Hippocampal formation (tissue), 2 donors: ENCODE measurements around the gene TOP2A.

Source experiments
- DNase-seq, 2 donors: peaks; one replicate each; lab custom pipeline; 2025; lab: John Stamatoyannopoulos, UW

Gene TOP2A

DNA sequence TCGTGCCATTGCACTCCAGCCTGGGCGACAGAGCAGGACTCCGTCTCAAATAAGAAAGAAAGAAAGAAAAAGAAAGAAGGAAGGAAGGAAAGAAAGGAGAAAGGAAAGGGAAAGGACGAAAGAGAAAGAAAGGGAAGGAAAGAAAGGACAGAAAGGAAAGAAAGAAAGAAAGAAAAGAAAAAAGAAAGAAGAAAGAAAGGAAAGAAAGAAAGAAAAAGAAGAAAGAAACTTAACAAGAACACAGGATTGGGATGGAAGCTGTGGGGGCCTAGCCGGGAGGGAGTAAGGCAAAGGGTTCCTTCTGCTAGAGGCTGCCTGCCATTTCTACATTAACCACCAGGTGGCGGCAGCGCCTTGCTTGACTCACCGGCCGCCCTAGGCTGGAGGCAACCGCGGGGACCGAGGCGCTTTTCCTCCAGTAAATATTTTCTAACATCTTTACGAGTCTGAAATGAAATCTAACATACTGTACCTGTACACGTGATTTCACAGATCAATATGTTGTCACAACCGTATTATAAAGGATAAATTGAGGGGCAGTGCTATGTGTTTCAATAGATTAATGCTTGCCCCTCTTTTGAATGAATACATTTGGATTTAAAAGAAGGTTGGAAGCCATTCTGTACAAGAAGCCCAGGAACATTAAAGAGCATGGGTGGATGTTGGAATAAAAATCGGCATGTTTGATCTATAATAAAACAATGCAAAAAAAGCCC, 59.2 kb downstream of the TOP2A start:
- DNase-seq, result peak; percentile 62 to 70

- no peak for DNase-seq
Measured at GRCh38 chr17:40356990-40357881, 60.5 kb downstream of the TOP2A start.

GRCh38 chr17:40355804-40356758, 61.6 kb downstream of the TOP2A start:
- no peak for DNase-seq

DNA sequence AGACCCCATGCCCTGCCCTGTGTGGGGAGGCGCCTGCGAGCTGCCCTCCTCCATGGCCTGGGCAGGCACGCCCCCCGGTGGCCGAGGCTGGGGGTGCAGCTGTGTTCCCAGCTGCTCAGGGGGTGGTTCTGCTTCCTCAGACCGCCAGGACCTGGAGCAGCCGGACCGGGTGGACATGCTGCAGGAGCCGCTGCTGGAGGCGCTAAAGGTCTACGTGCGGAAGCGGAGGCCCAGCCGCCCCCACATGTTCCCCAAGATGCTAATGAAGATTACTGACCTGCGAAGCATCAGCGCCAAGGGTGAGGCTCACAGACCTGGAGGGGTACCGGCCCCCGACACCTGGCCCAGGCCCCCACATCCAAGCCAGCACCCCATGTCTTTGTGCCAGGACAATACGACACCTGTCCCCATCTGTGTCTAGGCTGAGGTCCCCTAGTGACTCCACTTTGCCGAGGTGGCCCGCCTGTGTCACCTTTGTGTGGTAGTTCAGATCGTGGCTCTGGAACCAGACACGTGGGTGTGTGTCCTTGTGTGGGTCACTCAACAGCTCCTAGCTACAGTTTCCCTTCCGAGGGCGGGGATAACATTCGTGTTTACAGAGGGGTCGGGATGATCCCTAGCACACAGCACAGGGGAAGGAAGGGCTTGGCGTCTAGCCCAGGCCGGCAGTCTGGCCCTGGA, 62.4 kb downstream of the TOP2A start:
- peak in 1 of 2 donors; percentile 60 for DNase-seq

GRCh38 chr17:40354221-40355122, 63.2 kb downstream of the TOP2A start:
- DNase-seq, result no peak

GRCh38 chr17:40352779-40353394, 64.8 kb downstream of the TOP2A start:
- DNase-seq, result no peak

GRCh38 chr17:40352237-40352778, 65.4 kb downstream of the TOP2A start:
- no peak for DNase-seq

DNA sequence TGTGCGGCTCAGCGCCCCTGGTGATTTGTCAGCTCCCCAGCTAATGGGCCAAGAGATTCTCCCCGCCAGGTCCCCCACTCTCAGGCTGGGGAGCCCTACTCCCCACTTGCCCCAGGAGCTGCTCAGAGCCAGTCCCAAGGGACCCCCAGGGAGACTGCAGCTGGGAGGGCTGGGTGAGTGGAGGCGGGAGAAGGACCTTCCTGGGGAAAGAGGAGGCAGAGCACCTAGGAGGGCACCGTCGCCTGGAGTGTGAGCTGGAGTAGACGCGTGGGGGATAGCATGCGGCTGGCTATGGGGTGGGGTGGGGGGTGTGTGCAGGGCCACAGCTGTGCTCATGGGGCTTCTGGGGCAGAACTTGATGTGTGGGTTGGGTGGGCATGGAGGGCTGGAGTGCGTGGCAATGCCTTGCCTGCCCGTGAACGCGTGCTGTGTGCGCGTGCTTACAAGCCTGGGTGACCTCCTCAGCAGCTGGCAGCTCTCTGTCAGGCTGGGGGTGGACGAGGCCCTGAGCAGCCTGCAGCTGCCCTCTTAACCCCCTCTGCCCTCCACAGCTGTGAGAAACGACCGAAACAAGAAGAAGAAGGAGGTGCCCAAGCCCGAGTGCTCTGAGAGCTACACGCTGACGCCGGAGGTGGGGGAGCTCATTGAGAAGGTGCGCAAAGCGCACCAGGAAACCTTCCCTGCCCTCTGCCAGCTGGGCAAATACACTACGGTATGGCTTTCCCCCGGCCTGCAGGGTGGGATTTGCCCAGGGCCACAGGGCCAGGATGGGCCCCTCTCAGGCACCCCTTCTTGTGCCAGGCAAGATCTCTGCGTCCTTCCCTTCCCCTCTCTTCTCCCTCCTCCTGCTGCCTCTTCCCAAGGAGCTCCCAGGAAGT, 66.1 kb downstream of the TOP2A start:
- DNase-seq, result no peak

DNA sequence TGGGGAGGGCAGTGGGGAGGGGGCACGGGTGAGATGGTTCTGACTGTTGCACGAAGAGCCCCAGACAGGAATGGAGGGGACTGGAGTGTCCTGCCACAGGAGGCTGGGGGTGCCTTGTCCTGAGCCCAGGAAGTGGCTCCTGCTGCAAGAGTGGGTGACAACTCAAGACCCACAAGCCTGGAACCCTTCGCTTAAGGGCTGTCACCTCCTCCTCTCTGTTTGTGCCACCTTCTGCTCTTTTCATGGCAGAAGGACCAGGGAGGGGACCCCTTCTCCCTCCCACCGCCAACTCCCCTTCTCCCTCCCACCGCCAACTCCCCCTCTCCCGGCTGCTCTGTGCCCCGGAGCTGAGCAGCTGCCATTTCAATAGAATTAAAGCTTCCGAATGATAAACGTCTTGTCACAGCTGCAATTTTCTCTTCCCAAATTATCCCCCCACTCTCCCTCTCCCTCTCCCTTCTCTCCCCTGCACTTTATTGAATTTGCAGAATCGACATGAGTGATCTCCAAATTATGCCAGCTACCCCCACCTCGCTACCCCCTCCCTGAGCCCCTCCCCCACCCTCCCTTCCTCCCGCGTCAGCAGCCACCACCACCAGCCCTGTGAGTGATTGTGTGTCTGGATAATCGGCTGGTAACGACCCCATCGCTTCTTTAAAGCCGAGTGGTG, 66.9 kb downstream of the TOP2A start:
- DNase-seq, result no peak

GRCh38 chr17:40349895-40350688, 67.6 kb downstream of the TOP2A start:
- no peak for DNase-seq

- no peak for DNase-seq
Measured at GRCh38 chr17:40349477-40349894, 68.2 kb downstream of the TOP2A start.

GRCh38 chr17:40348562-40349476, 68.9 kb downstream of the TOP2A start:
- peak; percentile 60 to 64 for DNase-seq

- no peak for DNase-seq
Measured at GRCh38 chr17:40348136-40348504, 69.6 kb downstream of the TOP2A start.

GRCh38 chr17:40347319-40348135, 70.2 kb downstream of the TOP2A start:
- peak; percentile 65 to 78 for DNase-seq

DNA sequence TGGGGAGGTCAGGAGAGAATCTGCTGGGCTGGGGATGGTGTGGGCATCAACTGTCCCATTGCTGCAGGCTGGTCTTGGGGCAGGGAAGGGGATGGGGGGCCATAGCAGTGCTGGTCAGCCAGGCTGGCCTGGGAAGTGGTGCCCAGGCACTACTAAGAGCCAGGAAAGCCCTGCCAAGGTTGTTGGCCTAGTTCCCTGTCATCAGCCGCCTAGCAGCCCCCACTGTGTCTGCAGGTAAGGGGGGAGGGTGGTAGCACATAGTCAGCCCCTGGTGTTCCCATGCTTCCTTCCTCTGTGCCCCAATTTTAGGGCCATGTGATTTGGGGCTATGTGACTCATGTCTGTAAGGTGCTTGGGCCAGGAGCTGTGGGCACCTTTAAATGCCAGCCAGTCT, 70.9 kb downstream of the TOP2A start:
- DNase-seq, result no peak
